Right ventricle myocardium superior (tissue), 1 donor: ENCODE measurements around the gene IFITM2. TPM values are rescaled to one million over a fixed set of nuclear protein-coding genes. Genes with fewer than 3 reads are reported as not detected.
"Not testable (repeated sequence)": the region's sequence is repeated elsewhere in the genome, so short reads cannot be mapped to it uniquely, and the experiment has no call there.

Experiments
- ATAC-seq: fragments of 200-7000 bp; cut with Tn5 transposase; one replicate; pipeline ENCODE4 v1.9.1; 2020; ENCODE audit warnings: mild to moderate bottlenecking; ENCODE audit not compliant: poor library complexity
- DNase-seq: peaks from one replicate; pipeline ENCODE4 v3.0.0-alpha.2; 2020
- intact Hi-C: fragments of 100-400 bp; cut with DNase I; formaldehyde crosslinking; loops from one replicate; pipeline ENCODE4 v1.11.2; 2022
- total RNA-seq: library from RNA; stranded (reverse); fragmentation: NEBNext Ultra II Directional; extraction: Animal tissue kit (Norgen Biotek cat#: 25700); gene quantifications from one replicate; pipeline ENCODE4 v1.2.1, GENCODE V29; 2021
- donor health status: DM: no; HTN: yes; CAD: no; lungs with severe emphysema.

IFITM2 gene
- total RNA-seq, 1 donor from 2014 or later, result 194 TPM

GRCh38 chr11:330694-331357 lies 23.2 kb downstream of the IFITM2 start:
- intact Hi-C loops, result no loop called here
- ATAC-seq (no peak), DNase-seq (no peak)

- DNase-seq (no peak), ATAC-seq (no peak)
- intact Hi-C loops, result no loop called here
Measured at GRCh38 chr11:331358-332060, 23.9 kb downstream of the IFITM2 start.

- no peak for DNase-seq
- intact Hi-C loops, result no loop called here
Measured at GRCh38 chr11:332651-333480, 25.2 kb downstream of the IFITM2 start.

GRCh38 chr11:333616-334263 lies 26.1 kb downstream of the IFITM2 start:
- ATAC-seq, intact Hi-C loops, DNase-seq: not testable (repeated sequence)

More at GRCh38 chr11:332651-333480, 25.2 kb downstream of the IFITM2 start:
- no peak for ATAC-seq

- ATAC-seq (peak; percentile 74), DNase-seq (peak; percentile 69)
- intact Hi-C loops, result no loop called here
Measured at GRCh38 chr11:334264-334994, 26.8 kb downstream of the IFITM2 start.

- intact Hi-C loops, result no loop called here
- ATAC-seq (peak; percentile 62), DNase-seq (peak; percentile 53)
Measured at GRCh38 chr11:335779-336658, 28.4 kb downstream of the IFITM2 start.

GRCh38 chr11:336659-337198 lies 29.1 kb downstream of the IFITM2 start:
- intact Hi-C loops, result no loop called here
- DNase-seq (no peak), ATAC-seq (no peak)

- DNase-seq (no peak), ATAC-seq (no peak)
- intact Hi-C loops, result no loop called here
Measured at GRCh38 chr11:337711-338110, 30.1 kb downstream of the IFITM2 start.

GRCh38 chr11:339963-340362 lies 32.3 kb downstream of the IFITM2 start:
- DNase-seq, result no peak
- no peak for ATAC-seq
- intact Hi-C loops, result no loop called here

- no peak for DNase-seq
- no peak for ATAC-seq
Measured at GRCh38 chr11:340539-341512, 33.2 kb downstream of the IFITM2 start.

GRCh38 chr11:342328-342727 lies 34.7 kb downstream of the IFITM2 start:
- intact Hi-C loops, result no loop called here
- DNase-seq, result no peak
- no peak for ATAC-seq

More at GRCh38 chr11:340539-341512, 33.2 kb downstream of the IFITM2 start:
- intact Hi-C loops, result no loop called here

- DNase-seq, result no peak
- no peak for ATAC-seq
- intact Hi-C loops, result no loop called here
Measured at GRCh38 chr11:344836-345578, 37.4 kb downstream of the IFITM2 start.

GRCh38 chr11:346529-346928 lies 38.9 kb downstream of the IFITM2 start:
- intact Hi-C loops, result no loop called here
- no peak for DNase-seq
- ATAC-seq, result no peak

GRCh38 chr11:349270-349954 lies 41.8 kb downstream of the IFITM2 start:
- not testable (repeated sequence) for DNase-seq

More at GRCh38 chr11:349270-349954, 41.8 kb downstream of the IFITM2 start:
- intact Hi-C loops, ATAC-seq: not testable (repeated sequence)
